Measurements from ENCODE around the gene SH3RF3. TPM values are rescaled to one million over a fixed set of nuclear protein-coding genes. Genes with fewer than 3 reads are reported as not detected.

The SH3RF3 gene
- total and polyA plus RNA-seq, 10 of the 15 experiments (the other 5 are each of a cell fraction or from before 2014, with no cell fraction given), result 0.08 to 8.8 (median 2.3) TPM

GRCh38 chr2:109533823-109534222 is 404.8 kb downstream of the SH3RF3 start:
- in situ Hi-C loops (cut with MboI) (no loop called here), intact Hi-C loops (cut with micrococcal nuclease; ENCODE audit: unreplicated experiment) (no loop called here)
- no peak overlapping the region for H3K4me3 ChIP-seq
- no peaks in the 10 kb centered on the region for H3K36me3 ChIP-seq (ENCODE audit: control insufficient read depth in 2 of 2, insufficient read depth in 2 of 2, low read length in 1 of 2)
- H3K27me3 ChIP-seq (replicated peaks in 1 of 2; ENCODE audit: control insufficient read depth in 2 of 2, insufficient read depth in 2 of 2, low read length in 1 of 2), result no peaks in the 10 kb centered on the region
- no peak overlapping the region for H3K9ac ChIP-seq (ENCODE audit: control insufficient read depth, insufficient read depth, low read length)
- no peaks in the 10 kb centered on the region for H3K4me1 ChIP-seq (ENCODE audit: control insufficient read depth, insufficient read depth, low read length)
- no peaks in the 10 kb centered on the region; the same call in 2 of the 3 replicates for H3K9me3 ChIP-seq (replicated peaks; ENCODE audit: control insufficient read depth, insufficient read depth, low read length)
- no peak overlapping the region for H3K27ac ChIP-seq (ENCODE audit: control insufficient read depth, insufficient read depth)
- 59% methylated on average over 7 of the region's 7 CpGs for WGBS (ENCODE audit: insufficient coverage, insufficient replicate concordance, low lambda C conversion rate, missing lambda C conversion rate)
- RAD21 ChIA-PET (ENCODE audit: unreplicated experiment), result interaction anchor here (0.6 kb wide), 1 partner anchor 12 kb away, joined by 3 read pairs; no protein-coding TSS in a partner anchor
- H3K79me2 ChIP-seq (ENCODE audit: control insufficient read depth, insufficient read depth, low read length), result no peaks in the 10 kb centered on the region
- no peak for FAIRE-seq
- SMC1A ChIA-PET (ENCODE audit: uncharacterized antibody, unreplicated experiment), result interaction anchor here (1.5 to 1.8 kb wide), 2 partner anchors 8 to 11 kb away, joined by 4 to 6 read pairs; no protein-coding TSS in a partner anchor
- BruUV-seq (replicated peaks), result no TSS peak
- CTCF ChIA-PET, result interaction anchor here (0.6 to 2.8 kb wide), 7 partner anchors 11 to 281 kb away, joined by 3 to 26 read pairs (median 3); no protein-coding TSS in a partner anchor
- ATAC-seq, result no peak
- H2AFZ ChIP-seq (ENCODE audit: control insufficient read depth, low read depth, low read length), result no peak overlapping the region
- no peaks in the 10 kb centered on the region for H4K20me1 ChIP-seq (ENCODE audit: control insufficient read depth, insufficient read depth)
- POLR2A ChIA-PET, result interaction anchor here (1.3 kb wide), 1 partner anchor 90 kb away, joined by 4 read pairs; no protein-coding TSS in a partner anchor
- no peak overlapping the region for H3K4me2 ChIP-seq (ENCODE audit: control insufficient read depth, insufficient read depth)
- DNase-seq (ENCODE audit: low read depth, low spot score), result no peak
- no peak for TF ChIP-seq RELA (IDR thresholded peaks at IDR 0.05; ENCODE audit: borderline replicate concordance, partially characterized antibody)

GRCh38 chr2:109535217-109535946 is 406.4 kb downstream of the SH3RF3 start:
- SMC1A ChIA-PET (ENCODE audit: uncharacterized antibody, unreplicated experiment), result interaction anchor here (1.4 to 1.8 kb wide), 3 partner anchors 10 to 21 kb away, joined by 4 to 7 read pairs (median 6); no protein-coding TSS in a partner anchor
- no peak for DNase-seq (ENCODE audit: low read depth, low spot score)
- H3K36me3 ChIP-seq (ENCODE audit: control insufficient read depth in 2 of 2, insufficient read depth in 2 of 2, low read length in 1 of 2), result no peaks in the 10 kb centered on the region
- CTCF ChIA-PET, result interaction anchor here (1.1 to 1.8 kb wide), 3 partner anchors 10 to 15 kb away, joined by 3 to 5 read pairs (median 4); no protein-coding TSS in a partner anchor
- H3K4me2 ChIP-seq (ENCODE audit: control insufficient read depth, insufficient read depth), result no peak overlapping the region
- intact Hi-C loops (cut with micrococcal nuclease; ENCODE audit: unreplicated experiment), result no loop called here
- BruUV-seq (replicated peaks), result no TSS peak
- no peaks in the 10 kb centered on the region for H3K27me3 ChIP-seq (replicated peaks in 1 of 2; ENCODE audit: control insufficient read depth in 2 of 2, insufficient read depth in 2 of 2, low read length in 1 of 2)
- no peaks in the 10 kb centered on the region for H3K4me1 ChIP-seq (ENCODE audit: control insufficient read depth, insufficient read depth, low read length)
- in situ Hi-C loops (cut with MboI), result no loop called here
- 25% methylated on average over 6 of the region's 6 CpGs for WGBS (ENCODE audit: insufficient coverage, insufficient replicate concordance, low lambda C conversion rate, missing lambda C conversion rate)
- no peaks in the 10 kb centered on the region; the same call in 2 of the 3 replicates for H3K9me3 ChIP-seq (replicated peaks; ENCODE audit: control insufficient read depth, insufficient read depth, low read length)
- FAIRE-seq, result no peak
- H3K79me2 ChIP-seq (ENCODE audit: control insufficient read depth, insufficient read depth, low read length), result no peaks in the 10 kb centered on the region
- no peaks in the 10 kb centered on the region for H4K20me1 ChIP-seq (ENCODE audit: control insufficient read depth, insufficient read depth)
- POLR2A ChIA-PET, result interaction anchor here (0.6 kb wide), 1 partner anchor 134 kb away, joined by 4 read pairs; no protein-coding TSS in a partner anchor
- H3K27ac ChIP-seq (ENCODE audit: control insufficient read depth, insufficient read depth), result no peak overlapping the region
- ATAC-seq, result no peak
- no peak overlapping the region for H3K9ac ChIP-seq (ENCODE audit: control insufficient read depth, insufficient read depth, low read length)
- H3K4me3 ChIP-seq, result no peak overlapping the region
- no peak overlapping the region for H2AFZ ChIP-seq (ENCODE audit: control insufficient read depth, low read depth, low read length)
- RAD21 ChIA-PET (ENCODE audit: unreplicated experiment), result no interaction called here
- TF ChIP-seq IRF3 (IDR thresholded peaks at IDR 0.05) (no peak), POU2F2 (IDR thresholded peaks at IDR 0.05; ENCODE audit: borderline replicate concordance, low read depth, low read length) (no peak), MXI1 (IDR thresholded peaks at IDR 0.05; ENCODE audit: low read depth, low read length) (no peak), TAF1 (IDR thresholded peaks at IDR 0.05; ENCODE audit: borderline replicate concordance, low read depth, low read length) (no peak), RELB (IDR thresholded peaks at IDR 0.05; ENCODE audit: low read depth) (no peak)

Measured in GM12878 (cell line).